Mucosa of rectum (tissue), 2 donors: ENCODE data around the gene SIGLEC14.

Source experiments
- H3K27ac ChIP-seq, 2 donors: one replicate each; pipeline ENCODE4 v1.7.0; 2013; ENCODE audit warnings: inconsistent platforms in 2 of 2, low read depth in 2 of 2, low read length in 2 of 2
- H3K27me3 ChIP-seq, 2 donors: one replicate each; pipeline ENCODE4 v1.7.0; 2013; ENCODE audit warnings: low read length in 2 of 2; ENCODE audit not compliant: control insufficient read depth in 2 of 2, insufficient read depth in 2 of 2
- H3K36me3 ChIP-seq, 2 donors: one replicate each; pipeline ENCODE4 v1.7.0; 2013; ENCODE audit warnings: low read length in 2 of 2; ENCODE audit not compliant: control insufficient read depth in 2 of 2, insufficient read depth in 2 of 2
- H3K4me1 ChIP-seq, 2 donors: one replicate each; pipeline ENCODE4 v1.7.0; 2013; ENCODE audit warnings: low read length in 2 of 2, mild to moderate bottlenecking in 1 of 2; ENCODE audit not compliant: control insufficient read depth in 2 of 2, insufficient read depth in 2 of 2
- H3K4me3 ChIP-seq, 2 donors: one replicate each; pipeline ENCODE4 v1.7.0; 2013; ENCODE audit warnings: low read length in 2 of 2
- H3K9ac ChIP-seq, 2 donors: one replicate each; pipeline ENCODE4 v1.7.0; 2013; ENCODE audit warnings: low read length in 2 of 2, low read depth in 1 of 2, mild to moderate bottlenecking in 1 of 2
- H3K9me3 ChIP-seq, 2 donors: one replicate each; pipeline ENCODE4 v1.7.0; 2013; ENCODE audit warnings: low read length in 2 of 2; ENCODE audit not compliant: control insufficient read depth in 2 of 2
- donor health status: healthy.
- donor health status: Normal muscosa, but diverticular disease.

The SIGLEC14 gene

DNA sequence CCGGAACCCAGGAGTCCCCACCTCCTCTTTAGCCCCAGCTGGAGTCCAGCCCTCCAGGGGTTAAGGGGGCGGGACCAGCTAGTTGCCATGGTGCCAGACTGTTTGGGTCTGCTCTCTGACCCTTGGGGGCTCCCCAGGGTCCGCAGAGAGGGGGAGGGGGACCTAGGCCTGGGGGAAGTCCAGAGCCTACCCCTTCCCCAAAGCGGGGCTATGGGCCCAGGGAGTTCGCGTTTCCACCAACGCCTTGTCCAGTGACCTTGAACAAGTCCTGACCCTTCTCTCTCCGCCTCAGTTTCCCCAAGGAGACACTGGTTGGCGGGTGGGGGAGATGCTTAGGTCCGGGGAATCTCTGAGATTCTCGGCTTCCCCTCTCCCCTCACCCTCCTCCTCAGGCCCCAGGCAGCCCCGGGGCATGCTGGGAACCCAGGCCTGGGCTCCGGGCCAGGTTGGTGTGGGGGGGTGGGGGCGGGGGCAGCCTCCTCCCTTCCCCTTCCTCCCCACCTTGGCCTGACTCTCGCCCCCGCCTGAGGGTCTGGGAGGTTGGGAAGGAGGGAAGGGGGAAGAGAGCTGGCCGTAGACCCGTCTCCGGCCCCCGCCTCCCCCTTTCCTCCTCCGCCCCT is 43.9 kb upstream of the SIGLEC14 start:
- Histone ChIP-seq H3K4me3 (peak overlapping the region; percentile 50 to 80), H3K9me3 (no peaks in the 10 kb centered on the region), H3K4me1 (peaks cover 6 to 11% of the 10 kb centered on the region in 2 donors), H3K27ac (peak overlapping the region; percentile 12 to 80), H3K36me3 (peaks cover 2 to 3% of the 10 kb centered on the region in 2 donors), H3K9ac (peak overlapping the region; percentile 27 to 52), H3K27me3 (peaks cover 7 to 10% of the 10 kb centered on the region in 2 donors)

DNA sequence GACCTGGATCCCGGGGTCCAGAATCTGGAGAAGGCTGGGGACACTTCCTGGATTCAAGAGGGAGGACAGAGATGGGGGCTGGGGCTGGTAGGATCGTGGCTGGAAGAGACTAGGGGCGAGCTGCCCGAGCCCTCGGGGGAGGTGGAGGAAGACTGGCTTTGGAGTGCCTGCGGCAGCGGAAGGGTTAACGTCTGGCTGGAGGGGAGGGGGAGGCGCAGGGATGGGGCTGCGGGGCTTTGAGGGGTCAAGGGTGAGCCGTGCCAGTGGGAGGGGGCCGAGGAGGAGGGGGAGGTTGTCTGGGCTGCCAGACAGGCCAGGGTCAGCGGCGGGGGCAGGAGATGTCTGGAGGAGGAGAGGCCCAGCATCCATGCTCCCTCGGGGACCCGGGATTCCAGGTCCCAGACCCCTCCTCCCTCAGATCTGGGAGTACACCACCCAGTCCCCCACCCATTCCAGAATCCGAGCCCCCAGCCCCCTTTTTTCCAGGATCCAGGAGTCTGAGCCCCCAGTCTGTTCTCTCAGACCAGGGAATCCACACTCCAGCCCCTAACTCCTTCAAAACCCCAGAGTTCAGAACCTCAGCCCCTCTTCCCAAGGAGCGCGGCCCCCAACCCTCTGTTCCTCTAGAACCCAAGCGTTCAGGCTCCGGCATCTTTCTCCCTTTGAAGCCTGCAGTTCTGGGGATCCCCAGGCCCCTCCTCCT is 43.3 kb upstream of the SIGLEC14 start:
- Histone ChIP-seq H3K4me3 (peak overlapping the region; percentile 50 to 80), H3K9me3 (no peaks in the 10 kb centered on the region), H3K9ac (peak overlapping the region; percentile 27 to 32), H3K4me1 (peaks cover 6 to 11% of the 10 kb centered on the region in 2 donors), H3K36me3 (peaks cover 2% of the 10 kb centered on the region in 2 donors), H3K27me3 (peaks cover 7 to 10% of the 10 kb centered on the region in 2 donors), H3K27ac (peak overlapping the region; percentile 72 to 80)

DNA sequence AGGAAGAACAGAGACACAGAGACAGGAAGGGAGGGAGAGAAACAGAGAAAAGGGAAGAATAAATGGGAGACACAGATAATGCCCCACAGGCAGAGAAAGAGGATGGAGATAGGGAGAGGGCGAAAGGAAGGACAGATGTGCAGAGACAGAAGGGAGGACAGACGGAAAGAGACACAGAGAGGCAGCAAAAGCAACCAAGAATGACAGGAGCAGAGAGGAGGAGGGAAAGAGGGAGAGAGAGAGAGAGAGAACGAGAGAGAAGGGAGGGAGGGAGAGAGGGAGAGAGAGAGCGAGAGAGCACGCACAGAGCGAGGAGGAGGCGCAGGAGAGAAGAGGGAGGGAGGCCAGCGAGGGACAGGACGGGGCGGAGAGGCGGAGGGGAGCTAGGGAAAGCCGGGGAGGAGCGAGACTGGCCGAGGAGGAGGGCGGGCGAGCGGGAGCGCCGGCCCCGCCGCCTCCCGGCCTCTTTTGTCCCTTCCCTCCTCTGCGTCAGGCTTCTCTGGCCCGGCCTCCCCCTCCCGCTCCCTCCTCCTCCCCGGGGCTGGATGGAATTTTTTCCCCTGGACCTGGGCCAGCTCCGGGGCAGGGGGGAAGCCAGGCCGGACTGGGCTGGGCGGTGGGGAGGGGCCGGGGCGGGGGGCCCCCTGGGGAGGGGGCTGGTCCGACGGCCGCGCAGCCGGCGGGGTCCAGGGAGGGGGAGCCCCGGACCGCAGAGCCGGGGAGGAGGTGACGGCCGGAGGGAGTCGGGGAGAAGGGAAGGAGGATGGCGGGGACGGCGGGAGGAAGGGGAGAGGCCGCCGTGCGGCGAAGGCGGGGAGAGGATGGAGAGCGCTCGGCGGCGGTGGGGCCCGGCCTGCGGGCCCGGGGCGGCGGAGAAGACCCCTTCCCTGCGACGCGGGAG is 42.3 kb upstream of the SIGLEC14 start:
- Histone ChIP-seq H3K4me3 (peak overlapping the region; percentile 56 to 69), H3K27ac (peak overlapping the region; percentile 72 to 80), H3K36me3 (no peaks in the 10 kb centered on the region), H3K9me3 (no peaks in the 10 kb centered on the region), H3K9ac (peak overlapping the region; percentile 16 to 58), H3K4me1 (peaks cover 6 to 11% of the 10 kb centered on the region in 2 donors), H3K27me3 (peaks cover 10 to 11% of the 10 kb centered on the region in 2 donors)

DNA sequence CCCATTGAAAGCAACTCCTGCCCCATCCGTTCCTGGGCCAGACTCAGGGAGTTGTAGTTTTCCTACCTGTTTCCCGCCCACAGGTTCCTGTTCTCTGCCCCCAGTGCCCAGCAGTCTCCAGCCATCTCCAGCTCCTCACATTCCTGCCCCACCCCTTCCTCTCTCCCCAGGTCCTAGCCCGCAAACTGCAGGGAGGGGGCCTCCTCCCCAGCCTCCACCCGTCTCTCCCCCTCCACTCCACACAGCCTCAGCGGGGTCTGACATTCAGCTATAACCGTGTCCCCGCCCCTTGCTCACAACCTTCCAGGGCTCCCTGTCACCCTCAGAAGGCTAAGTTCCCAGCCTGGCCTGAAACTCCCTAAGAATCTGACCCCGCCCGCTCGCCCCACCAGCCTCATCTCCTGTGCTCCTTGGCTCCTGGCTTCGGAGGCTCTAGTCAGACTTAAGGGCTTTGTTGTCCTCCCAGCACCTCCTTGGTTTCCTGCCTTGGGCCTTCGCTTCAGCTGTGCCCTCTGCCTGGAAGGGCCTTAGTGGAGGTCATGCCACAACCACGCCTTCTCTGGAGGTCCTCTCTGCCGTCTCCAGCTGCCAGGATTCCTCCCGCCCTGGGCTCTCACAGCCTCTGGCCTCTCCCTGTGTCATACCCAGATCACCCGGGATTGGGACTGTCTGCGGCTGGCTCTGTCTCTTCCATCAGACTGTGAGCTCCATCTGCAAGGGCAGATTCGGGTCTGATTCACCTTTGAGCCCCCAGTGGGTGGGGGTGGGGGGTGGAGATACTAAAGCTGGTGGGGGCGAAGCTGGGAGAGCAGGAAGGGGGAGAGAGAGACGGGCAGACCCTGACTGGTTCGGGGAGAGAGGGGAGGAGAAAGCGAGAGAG is 41.4 kb upstream of the SIGLEC14 start:
- H3K4me3 ChIP-seq = peak overlapping the region; percentile 56 to 69
- H3K4me1 ChIP-seq = peaks cover 6 to 11% of the 10 kb centered on the region in 2 donors
- peak overlapping the region; percentile 37 to 58 for H3K9ac ChIP-seq
- H3K27ac ChIP-seq = peak overlapping the region; percentile 41 to 80
- H3K9me3 ChIP-seq = no peaks in the 10 kb centered on the region
- no peaks in the 10 kb centered on the region for H3K36me3 ChIP-seq
- peaks cover 10 to 11% of the 10 kb centered on the region in 2 donors for H3K27me3 ChIP-seq

DNA sequence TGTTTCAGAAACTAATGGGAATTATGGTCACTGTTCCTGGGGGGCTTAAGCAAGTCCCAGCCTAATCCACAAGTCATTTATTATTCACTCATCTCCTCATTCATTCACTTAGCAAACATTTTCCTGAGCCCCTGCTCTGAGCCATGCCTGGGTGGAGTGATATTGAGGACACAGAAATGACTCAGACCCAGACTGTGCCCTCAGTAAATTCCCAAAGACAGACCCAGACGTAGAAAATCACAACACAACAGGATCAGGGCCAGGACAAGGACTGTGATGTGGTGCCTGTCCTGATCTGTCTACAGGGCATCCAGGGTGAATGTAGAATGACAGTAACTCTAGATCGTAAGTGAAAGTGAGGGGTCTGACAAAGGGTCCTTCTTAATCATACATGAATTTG is 39.5 kb upstream of the SIGLEC14 start:
- H3K4me1 ChIP-seq = peaks cover 6 to 7% of the 10 kb centered on the region in 2 donors
- no peak overlapping the region for H3K27ac ChIP-seq
- no peak overlapping the region for H3K4me3 ChIP-seq
- H3K9me3 ChIP-seq = no peaks in the 10 kb centered on the region
- no peaks in the 10 kb centered on the region for H3K36me3 ChIP-seq
- H3K27me3 ChIP-seq = peaks cover 10 to 11% of the 10 kb centered on the region in 2 donors
- H3K9ac ChIP-seq = no peak overlapping the region

DNA sequence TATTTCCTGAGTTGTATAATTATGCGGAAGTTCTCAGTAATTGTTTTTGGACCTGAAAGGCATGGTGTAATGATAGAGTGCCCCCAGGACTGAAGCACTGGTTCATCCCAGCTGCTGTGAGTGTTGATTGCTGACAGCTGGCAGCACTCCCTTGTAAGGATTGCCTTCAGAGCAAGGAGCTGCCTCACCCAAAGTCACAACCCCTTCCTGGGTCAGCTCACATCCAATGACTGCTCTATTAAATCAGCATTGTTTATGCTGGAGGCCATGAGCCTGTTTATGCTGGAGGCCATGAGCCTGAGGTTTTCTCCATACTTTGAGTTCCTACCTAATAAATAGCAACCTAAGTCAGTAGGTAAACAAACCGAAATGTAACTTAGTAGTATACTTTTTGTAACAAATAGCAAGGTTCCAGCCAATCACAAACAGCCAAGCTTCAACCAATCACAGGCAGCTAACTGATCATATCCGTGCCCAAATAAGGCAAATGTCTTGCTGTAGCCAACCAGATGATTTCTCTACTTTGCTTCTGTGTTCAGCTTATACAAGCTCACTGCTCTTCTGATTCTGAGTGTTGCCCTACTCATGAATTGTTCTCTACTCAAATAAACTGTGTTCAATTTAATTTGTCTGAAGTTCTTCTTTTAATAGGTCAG is 34.8 kb upstream of the SIGLEC14 start:
- no peak overlapping the region for H3K27ac ChIP-seq
- no peak overlapping the region for H3K9ac ChIP-seq
- no peaks in the 10 kb centered on the region for H3K9me3 ChIP-seq
- H3K27me3 ChIP-seq = peaks cover 0 to 4% of the 10 kb centered on the region in 2 donors
- H3K36me3 ChIP-seq = no peaks in the 10 kb centered on the region
- no peak overlapping the region for H3K4me3 ChIP-seq
- no peaks in the 10 kb centered on the region for H3K4me1 ChIP-seq

DNA sequence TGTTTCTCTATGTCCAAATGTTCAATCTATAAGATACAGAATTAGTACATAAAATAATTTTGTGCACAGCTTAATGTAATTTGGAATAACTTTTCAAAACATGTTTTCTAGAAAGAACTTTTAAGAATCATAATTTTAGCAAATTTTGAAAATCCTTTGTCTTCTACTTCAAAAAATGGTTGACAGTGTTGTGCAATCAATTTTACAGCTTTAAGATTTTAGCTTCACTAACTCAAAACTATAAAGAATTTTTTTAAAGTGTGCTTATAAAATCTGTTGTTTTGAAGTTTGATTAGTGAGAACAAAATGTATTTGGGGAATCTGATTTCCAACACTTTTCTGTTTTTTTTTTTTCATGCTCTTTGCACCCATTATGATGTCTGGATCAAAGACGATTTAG is 33.8 kb upstream of the SIGLEC14 start:
- no peaks in the 10 kb centered on the region for H3K9me3 ChIP-seq
- H3K27ac ChIP-seq = no peak overlapping the region
- H3K9ac ChIP-seq = no peak overlapping the region
- H3K27me3 ChIP-seq = peaks cover 0 to 4% of the 10 kb centered on the region in 2 donors
- no peaks in the 10 kb centered on the region for H3K4me1 ChIP-seq
- H3K4me3 ChIP-seq = no peak overlapping the region
- H3K36me3 ChIP-seq = no peaks in the 10 kb centered on the region

DNA sequence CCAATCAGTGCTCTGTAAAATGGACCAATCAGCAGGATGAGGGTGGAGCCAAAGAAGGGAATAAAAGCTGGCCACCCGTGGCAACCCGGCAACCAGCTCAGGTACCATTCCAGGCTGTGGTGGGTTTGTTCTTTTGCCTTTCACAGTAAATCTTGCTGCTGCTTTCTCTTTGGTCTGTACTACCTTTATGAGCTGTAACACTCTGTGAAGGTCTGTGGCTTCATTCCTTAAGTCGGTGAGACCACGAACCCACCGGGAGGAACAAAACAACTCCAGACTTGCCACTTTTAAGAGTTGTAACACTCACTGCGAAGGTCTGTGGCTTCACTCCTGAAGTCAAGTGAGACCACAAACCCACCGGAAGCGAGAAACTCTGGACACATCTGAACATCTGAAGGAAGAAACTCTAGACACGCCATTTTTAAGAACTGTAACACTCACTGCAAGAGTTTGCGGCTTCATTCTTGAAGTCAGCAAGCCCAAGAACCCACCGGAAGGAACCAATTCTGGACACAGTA is 30.0 kb upstream of the SIGLEC14 start:
- Histone ChIP-seq H3K9me3 (no peaks in the 10 kb centered on the region), H3K36me3 (no peaks in the 10 kb centered on the region), H3K27ac (no peak overlapping the region), H3K4me3 (no peak overlapping the region), H3K9ac (no peak overlapping the region), H3K27me3 (no peaks in the 10 kb centered on the region), H3K4me1 (no peaks in the 10 kb centered on the region)
